HepG2 (cell line): ENCODE data around the gene PLB1. TPM values are rescaled to one million over a fixed set of nuclear protein-coding genes. Genes with fewer than 3 reads are reported as not detected.

Source experiments
- ATAC-seq: fragments of 200-7000 bp; cut with Tn5 transposase; 3 replicates; pipeline ENCODE4 v1.9.1; 2020; ENCODE audit warnings: mild to moderate bottlenecking, moderate library complexity
- BruUV-seq: library from RNA; stranded (reverse); fragments of 400-500 nt; replicated peaks from 2 replicates; lab custom pipeline; 2021; lab: Mats Ljungman, UMichigan
- CTCF ChIA-PET: fragments of 300-600 bp; formaldehyde crosslinking; extraction: SDS; loops from one replicate; lab custom pipeline; 2021; ENCODE audit warnings: low total read pairs, inconsistent platforms, low intra/inter-chr PET ratio; lab: Yijun Ruan, JAX
- POLR2A ChIA-PET: fragments of 350-600 bp; sonication (Branson Sonifier 250); formaldehyde crosslinking; loops from one replicate; lab custom pipeline; 2020; ENCODE audit warnings: antibody characterized with exemption, inconsistent platforms; lab: Yijun Ruan, JAX
- DNase-seq: peaks from one replicate; pipeline ENCODE4 v3.0.0-alpha.2; 2015; ENCODE audit warnings: low spot score
- FAIRE-seq: peaks from 3 replicates; lab custom pipeline; 2011; peaks lifted over from hg19 to GRCh38; lab: Jason Lieb, UNC
- H2AFZ ChIP-seq: one replicate; pipeline ENCODE4 v1.6.1; 2011; ENCODE audit warnings: low read length, inconsistent platforms
- H3K27ac ChIP-seq: fragments of 300-600 bp; 3 replicates; pipeline ENCODE4 v1.8.0; 2011; ENCODE audit warnings: mixed run types, mild to moderate bottlenecking, mixed read lengths, low read length, inconsistent platforms; ENCODE audit not compliant: insufficient read depth; ENCODE audit errors: extremely low read length
- H3K27me3 ChIP-seq, 2 experiments: fragments of 200-600 bp in 1 of 2; 2 replicates in 1 of 2; 3 replicates in 1 of 2; pipeline versions ENCODE4 v1.6.0 to v1.8.0; 2011; ENCODE audit warnings: low read length in 2 of 2, mild to moderate bottlenecking in 2 of 2, moderate library complexity in 2 of 2, inconsistent platforms in 1 of 2; ENCODE audit not compliant: insufficient read depth in 2 of 2, control insufficient read depth in 1 of 2
- H3K36me3 ChIP-seq, 2 experiments: fragments of 200-600 bp in 1 of 2; replicated peaks in 1 of 2; 2 replicates in 1 of 2; 3 replicates in 1 of 2; pipeline versions ENCODE4 v1.5.1 to v1.8.0; 2011; ENCODE audit warnings: low read length in 2 of 2, inconsistent platforms in 1 of 2; ENCODE audit not compliant: insufficient read depth in 2 of 2, control insufficient read depth in 1 of 2
- H3K4me1 ChIP-seq: 2 replicates; pipeline ENCODE4 v1.5.1; 2012; ENCODE audit warnings: low read length, inconsistent platforms; ENCODE audit not compliant: insufficient read depth
- H3K4me2 ChIP-seq: 2 replicates; pipeline ENCODE4 v1.6.0; 2011; ENCODE audit warnings: low read depth, low read length, inconsistent platforms
- H3K4me3 ChIP-seq, 3 experiments: fragments of 200-600 bp in 1 of 3; sonication (generic), shearing (Covaris generic) in 1 of 3; replicated peaks in 1 of 3; 2 replicates each; pipeline ENCODE4 v1.5.1; 2011 to 2016; ENCODE audit warnings: low read length in 3 of 3, inconsistent platforms in 2 of 3, low read depth in 2 of 3, mild to moderate bottlenecking in 2 of 3, control low read depth in 1 of 3, mixed read lengths in 1 of 3; ENCODE audit not compliant: insufficient read depth in 1 of 3
- H3K79me2 ChIP-seq: one replicate; pipeline ENCODE4 v1.6.1; 2011; ENCODE audit warnings: low read length, inconsistent platforms; ENCODE audit not compliant: insufficient read depth
- H3K9ac ChIP-seq: 2 replicates; pipeline ENCODE4 v1.6.0; 2011; ENCODE audit warnings: mild to moderate bottlenecking, low read depth, low read length, inconsistent platforms; ENCODE audit not compliant: insufficient read depth
- H3K9me3 ChIP-seq: 2 replicates; pipeline ENCODE4 v1.5.1; 2012; ENCODE audit warnings: mild to moderate bottlenecking, low read length
- H4K20me1 ChIP-seq: 2 replicates; pipeline ENCODE4 v1.6.0; 2011; ENCODE audit warnings: inconsistent platforms, mild to moderate bottlenecking, low read length, moderate library complexity; ENCODE audit not compliant: insufficient read depth
- BCL6 ChIP-seq: IDR thresholded peaks from 2 replicates; pipeline ENCODE4 v1.6.1; 2016; ENCODE audit warnings: missing genetic modification reagents, missing compliant biosample characterization
- CENPT ChIP-seq: sonication (generic); formaldehyde crosslinking; IDR thresholded peaks from 2 replicates; pipeline ENCODE4 v1.8.0; 2022; ENCODE audit warnings: low read depth, mild to moderate bottlenecking, moderate library complexity, missing genetic modification reagents
- EP300 ChIP-seq, 3 experiments: sonication (generic) in 1 of 3; formaldehyde crosslinking in 1 of 3; IDR thresholded peaks; 2 replicates each; pipeline versions ENCODE4 v1.5.1 to v1.6.1; 2011 to 2020; ENCODE audit warnings: low read depth in 2 of 3, low read length in 2 of 3, borderline replicate concordance in 1 of 3, improper control_type of control experiment in 1 of 3, mild to moderate bottlenecking in 1 of 3, missing genetic modification reagents in 1 of 3, moderate library complexity in 1 of 3
- IRX3 ChIP-seq: sonication (generic); formaldehyde crosslinking; IDR thresholded peaks from 2 replicates; pipeline ENCODE4 v1.8.1; 2023; ENCODE audit warnings: mild to moderate bottlenecking, low read depth, missing genetic modification reagents, borderline replicate concordance
- KAT8 ChIP-seq: IDR thresholded peaks from 2 replicates; pipeline ENCODE4 v1.6.1; 2016; ENCODE audit warnings: missing genetic modification reagents, missing compliant biosample characterization
- NR2F2 ChIP-seq: IDR thresholded peaks from 2 replicates; pipeline ENCODE4 v1.6.1; 2012; ENCODE audit warnings: low read depth, inconsistent platforms, borderline replicate concordance
- POGZ ChIP-seq: sonication (generic); formaldehyde crosslinking; IDR thresholded peaks from 2 replicates; pipeline ENCODE4 v1.4.0; 2020; ENCODE audit warnings: mild to moderate bottlenecking, missing genetic modification reagents
- REL ChIP-seq: sonication (generic); formaldehyde crosslinking; conservative IDR thresholded peaks from 2 replicates; pipeline ENCODE4 v1.8.0; 2022; ENCODE audit warnings: mild to moderate bottlenecking, missing genetic modification reagents, moderate library complexity
- RORA ChIP-seq: sonication (generic); formaldehyde crosslinking; IDR thresholded peaks from 2 replicates; pipeline ENCODE4 v1.5.0; 2020; ENCODE audit warnings: mild to moderate bottlenecking, missing genetic modification reagents, moderate library complexity
- SMYD3 ChIP-seq: sonication (generic); formaldehyde crosslinking; IDR thresholded peaks from 2 replicates; pipeline ENCODE4 v1.8.1; 2023; ENCODE audit warnings: mild to moderate bottlenecking, missing genetic modification reagents
- TCF12 ChIP-seq, 2 experiments: fragments of 450-650 bp in 1 of 2; sonication (generic) in 1 of 2; formaldehyde crosslinking in 1 of 2; IDR thresholded peaks; 2 replicates each; pipeline versions ENCODE4 v1.6.1 to v1.8.0; 2017 to 2022; ENCODE audit warnings: antibody characterized with exemption in 1 of 2, mild to moderate bottlenecking in 1 of 2, missing genetic modification reagents in 1 of 2, moderate library complexity in 1 of 2
- ZFAT ChIP-seq: sonication (generic); formaldehyde crosslinking; conservative IDR thresholded peaks from 2 replicates; pipeline ENCODE4 v1.8.1; 2023; ENCODE audit warnings: missing genetic modification reagents, inconsistent platforms
- ZMYM3 ChIP-seq: sonication (generic); formaldehyde crosslinking; IDR thresholded peaks from 2 replicates; pipeline ENCODE4 v1.5.1; 2020; ENCODE audit warnings: mild to moderate bottlenecking, missing genetic modification reagents
- ZNF33B ChIP-seq: sonication (generic); formaldehyde crosslinking; IDR thresholded peaks from 2 replicates; pipeline ENCODE4 v1.5.1; 2020; ENCODE audit warnings: mild to moderate bottlenecking, missing genetic modification reagents
- ZNF430 ChIP-seq: sonication (generic); formaldehyde crosslinking; IDR thresholded peaks from 2 replicates; pipeline ENCODE4 v1.9.0; 2021; ENCODE audit warnings: mild to moderate bottlenecking, missing genetic modification reagents
- ZNF549 ChIP-seq: sonication (generic); formaldehyde crosslinking; IDR thresholded peaks from 2 replicates; pipeline ENCODE4 v1.5.0; 2020; ENCODE audit warnings: missing genetic modification reagents
- ZSCAN21 ChIP-seq: sonication (generic); formaldehyde crosslinking; IDR thresholded peaks from 2 replicates; pipeline ENCODE4 v1.8.0; 2022; ENCODE audit warnings: mild to moderate bottlenecking, missing genetic modification reagents, moderate library complexity, borderline replicate concordance
- ZSCAN9 ChIP-seq: IDR thresholded peaks from 2 replicates; pipeline ENCODE4 v1.6.1; 2016; ENCODE audit warnings: borderline replicate concordance
- WGBS: methylation state at CpG from one replicate; pipeline ENCODE4 v1.1.6; 2017; ENCODE audit warnings: low lambda C conversion rate; 5-methylcytosine and 5-hydroxymethylcytosine counted together
- in situ Hi-C: cut with HindIII; loops from 2 replicates; pipeline ENCODE4 v1.10.0; 2017; ENCODE audit warnings: low pct_unique_long_range_greater_than_20kb; ENCODE audit not compliant: extremely low pct_ligation_motif_present
- intact Hi-C: fragments of 100-400 bp; cut with micrococcal nuclease; formaldehyde crosslinking; loops from one replicate; pipeline ENCODE4 v1.10.0; 2022; ENCODE audit not compliant: unreplicated experiment
- polyA plus RNA-seq, 8 experiments: library from polyadenylated mRNA; depleted of rRNA in 3 of 8; stranded (reverse) in 7 of 8; unstranded in 1 of 8; fragments of >200 nt; fragmentation: Illumina TruSeq in 4 of 8; extraction: Trizol in 4 of 8; gene quantifications; 2 replicates each; pipeline versions ENCODE4 v1.2.1 to v1.2.3, GENCODE V29; 2011 to 2016; ENCODE audit warnings: low read depth in 4 of 8, missing spikeins in 1 of 8, mixed read lengths in 1 of 8; ENCODE audit not compliant: insufficient read depth in 1 of 8
- total RNA-seq, 5 experiments: library from RNA; depleted of rRNA; stranded (reverse); fragments of >200 nt; fragmentation: Illumina TruSeq; extraction: Trizol; gene quantifications; 2 replicates each; pipeline ENCODE4 v1.2.3, GENCODE V29; 2016; ENCODE audit warnings: low read depth in 1 of 5
- TF ChIP-seq, protein P1 (sequence below): sonication (generic); formaldehyde crosslinking; IDR thresholded peaks from 2 replicates; pipeline ENCODE4 v1.8.1; 2022; ENCODE audit warnings: low read depth, mild to moderate bottlenecking, missing genetic modification reagents

PLB1 gene
- total and polyA plus RNA-seq, 2 of the 13 experiments (the other 11 are each of a cell fraction or from before 2014, with no cell fraction given), result 0.20 to 1.8 TPM

DNA sequence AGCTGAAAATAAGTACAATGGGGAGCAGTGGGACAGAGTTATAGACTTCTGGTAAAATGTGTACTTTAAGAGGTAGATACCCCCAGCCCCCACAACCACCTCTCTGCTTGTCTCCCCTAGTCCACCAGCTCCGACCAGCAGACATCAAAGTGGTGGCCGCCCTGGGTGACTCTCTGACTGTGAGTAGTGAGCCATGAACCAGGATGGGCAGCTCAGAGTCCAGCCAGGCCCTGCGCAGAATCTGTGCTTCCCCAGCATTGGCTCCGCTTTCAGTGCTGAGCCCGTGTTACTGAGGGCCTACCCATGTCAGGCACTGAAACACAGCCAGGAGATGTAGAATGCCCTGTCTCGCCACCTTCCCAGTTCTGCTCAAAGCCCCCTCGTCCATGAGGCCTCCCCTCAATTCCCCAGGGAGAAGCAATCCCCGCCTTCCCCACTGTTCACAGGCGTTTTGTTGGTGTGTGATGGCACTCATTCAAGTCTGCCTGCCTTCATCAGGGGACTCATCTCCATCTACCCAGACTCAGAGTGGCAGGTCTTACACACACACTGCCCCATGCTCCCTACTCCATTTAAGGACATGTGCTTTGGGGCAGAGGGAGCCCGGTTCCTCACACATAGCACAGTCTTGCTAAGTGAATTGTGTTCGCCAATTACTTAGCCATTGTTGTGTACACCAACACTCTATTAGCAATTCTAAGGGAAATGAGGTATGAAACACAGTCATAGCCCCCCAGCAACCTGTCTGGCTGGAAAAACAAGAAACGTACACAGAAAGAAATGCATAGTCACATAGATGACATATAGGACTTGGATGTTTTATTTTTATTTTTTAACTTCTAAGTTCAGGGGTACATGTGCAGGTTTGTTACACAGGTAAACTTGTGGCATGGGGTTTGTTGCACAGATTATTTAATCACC, 122.6 kb downstream of the PLB1 start:
- peak; percentile 89 for ATAC-seq
- Histone ChIP-seq H3K4me3 (peak overlapping the region in 2 of 3 experiments; percentile 3 to 55; a peak in 3 of 6 replicates), H2AFZ (peak overlapping the region; percentile 83), H3K27ac (no peak overlapping the region), H3K36me3 (no peaks in the 10 kb centered on the region), H3K4me2 (peak overlapping the region; percentile 82), H3K4me1 (peaks cover 52% of the 10 kb centered on the region), H4K20me1 (no peaks in the 10 kb centered on the region), H3K9me3 (no peaks in the 10 kb centered on the region), H3K27me3 (no peaks in the 10 kb centered on the region; a peak in 1 of 5 replicates), H3K9ac (peak overlapping the region; percentile 47; the same call in 1 of the 2 replicates), H3K79me2 (no peaks in the 10 kb centered on the region)
- FAIRE-seq, result peak; percentile 91
- ChIA-PET POLR2A (interaction anchor here (0.8 to 1.1 kb wide), 2 partner anchors 133 kb away, joined by 3 read pairs; partner anchors contain the start of gene PPP1CB), CTCF (no interaction called here)
- intact Hi-C loops (no loop called here), in situ Hi-C loops (no loop called here)
- DNase-seq, result peak; percentile 75
- no TSS peak for BruUV-seq
- 34% methylated on average over 9 of the region's 12 CpGs for WGBS
- TF ChIP-seq IRX3 (CRISPR knock-in tag), result no peak
- 0 out of 4 replicates have a peak, but pooled peaks of 1 of the 2 experiments have one; percentile 11 for TF ChIP-seq EP300 (IDR thresholded peaks at IDR 0.05; ENCODE audit: low read depth in 2 of 2, low read length in 2 of 2)
- TF ChIP-seq EP300 (CRISPR knock-in tag; IDR thresholded peaks at IDR 0.05; ENCODE audit: borderline replicate concordance), result no peak
- no peak for TF ChIP-seq SMYD3 (CRISPR knock-in tag)
- TF ChIP-seq ZSCAN21 (CRISPR knock-in tag), result peak; percentile 50; the same call in 1 of the 2 replicates
- TF ChIP-seq ZSCAN9 (CRISPR knock-in tag), result no peak
- no peak for TF ChIP-seq RORA (CRISPR knock-in tag)
- no peak for TF ChIP-seq POGZ (CRISPR knock-in tag)
- TF ChIP-seq ZNF549 (CRISPR knock-in tag), result no peak
- TF ChIP-seq ZNF33B, result no peak
- TF ChIP-seq ZNF430, result no peak
- TF ChIP-seq, protein P1, sequence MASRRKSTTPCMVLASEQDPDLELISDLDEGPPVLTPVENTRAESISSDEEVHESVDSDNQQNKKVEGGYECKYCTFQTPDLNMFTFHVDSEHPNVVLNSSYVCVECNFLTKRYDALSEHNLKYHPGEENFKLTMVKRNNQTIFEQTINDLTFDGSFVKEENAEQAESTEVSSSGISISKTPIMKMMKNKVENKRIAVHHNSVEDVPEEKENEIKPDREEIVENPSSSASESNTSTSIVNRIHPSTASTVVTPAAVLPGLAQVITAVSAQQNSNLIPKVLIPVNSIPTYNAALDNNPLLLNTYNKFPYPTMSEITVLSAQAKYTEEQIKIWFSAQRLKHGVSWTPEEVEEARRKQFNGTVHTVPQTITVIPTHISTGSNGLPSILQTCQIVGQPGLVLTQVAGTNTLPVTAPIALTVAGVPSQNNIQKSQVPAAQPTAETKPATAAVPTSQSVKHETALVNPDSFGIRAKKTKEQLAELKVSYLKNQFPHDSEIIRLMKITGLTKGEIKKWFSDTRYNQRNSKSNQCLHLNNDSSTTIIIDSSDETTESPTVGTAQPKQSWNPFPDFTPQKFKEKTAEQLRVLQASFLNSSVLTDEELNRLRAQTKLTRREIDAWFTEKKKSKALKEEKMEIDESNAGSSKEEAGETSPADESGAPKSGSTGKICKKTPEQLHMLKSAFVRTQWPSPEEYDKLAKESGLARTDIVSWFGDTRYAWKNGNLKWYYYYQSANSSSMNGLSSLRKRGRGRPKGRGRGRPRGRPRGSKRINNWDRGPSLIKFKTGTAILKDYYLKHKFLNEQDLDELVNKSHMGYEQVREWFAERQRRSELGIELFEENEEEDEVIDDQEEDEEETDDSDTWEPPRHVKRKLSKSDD, result no peak
- no peak for TF ChIP-seq CENPT (CRISPR knock-in tag)
- TF ChIP-seq TCF12 (IDR thresholded peaks at IDR 0.05), result no peak
- TF ChIP-seq TCF12 (CRISPR knock-in tag; IDR thresholded peaks at IDR 0.05), result 0 out of 2 replicates have a peak, but pooled peaks have one; percentile 9
- TF ChIP-seq ZMYM3 (CRISPR knock-in tag), result peak; percentile 53
- no peak for TF ChIP-seq ZFAT
- no peak for TF ChIP-seq NR2F2
- TF ChIP-seq BCL6, result no peak
- TF ChIP-seq KAT8 (CRISPR knock-in tag), result peak; percentile 37; the same call in 1 of the 2 replicates
- no peak for TF ChIP-seq REL (CRISPR knock-in tag)
